GM13977 (cell line): ENCODE measurements around the gene CTTNBP2.

Experiments used
- DNase-seq: peaks from one replicate; pipeline ENCODE4 v3.0.0; 2012; ENCODE audit warnings: low spot score
- CTCF ChIP-seq: IDR thresholded peaks from 2 replicates; pipeline ENCODE4 v1.5.1; 2012; ENCODE audit warnings: mild to moderate bottlenecking, control low read depth; ENCODE audit not compliant: insufficient read depth; ENCODE audit errors: extremely low read depth, missing control alignments
- in situ Hi-C: fragments of 300-500 bp; cut with MboI; formaldehyde crosslinking; loops from one replicate; pipeline ENCODE4 v1.12.0; 2022; ENCODE audit warnings: low sequenced_read_pairs, low pct_unique_long_range_greater_than_20kb, mixed read lengths, inconsistent platforms; ENCODE audit not compliant: unreplicated experiment

The CTTNBP2 gene

GRCh38 chr7:117802660-117803059 lies 70.6 kb downstream of the CTTNBP2 start:
- no peak for DNase-seq
- in situ Hi-C loops, result no loop called here
- no peak for TF ChIP-seq CTCF

GRCh38 chr7:117800841-117801240 lies 72.4 kb downstream of the CTTNBP2 start:
- no peak for TF ChIP-seq CTCF
- DNase-seq, result no peak
- in situ Hi-C loops, result no loop called here

GRCh38 chr7:117800406-117800805 lies 72.8 kb downstream of the CTTNBP2 start:
- no peak for DNase-seq
- in situ Hi-C loops, result no loop called here
- TF ChIP-seq CTCF, result no peak

- in situ Hi-C loops, result no loop called here
- no peak for DNase-seq
- TF ChIP-seq CTCF, result no peak
Measured at GRCh38 chr7:117796889-117797288, 76.4 kb downstream of the CTTNBP2 start.

GRCh38 chr7:117793976-117794375 lies 79.3 kb downstream of the CTTNBP2 start:
- in situ Hi-C loops, result no loop called here
- DNase-seq, result no peak
- no peak for TF ChIP-seq CTCF

GRCh38 chr7:117793521-117793920 lies 79.7 kb downstream of the CTTNBP2 start:
- in situ Hi-C loops, result no loop called here
- DNase-seq, result no peak
- no peak for TF ChIP-seq CTCF
